ENCODE data around the gene MT1B. TPM values are rescaled to one million over a fixed set of nuclear protein-coding genes. Genes with fewer than 3 reads are reported as not detected.

MT1B gene
- polyA plus RNA-seq, 1 donor from 2014 or later = not detected

- Histone ChIP-seq H3K9me2 (ENCODE audit: insufficient read depth, low read length) (no peaks in the 10 kb centered on the region), H3K4me2 (ENCODE audit: low read length) (no peak overlapping the region), H3K27me3 (ENCODE audit: insufficient read depth, low read depth, low read length) (peaks cover 94% of the 10 kb centered on the region), H3F3A (ENCODE audit: insufficient read depth, low read length, poor library complexity, severe bottlenecking) (no peaks in the 10 kb centered on the region), H4K20me1 (ENCODE audit: insufficient read depth) (no peaks in the 10 kb centered on the region), H3K36me3 (ENCODE audit: insufficient read depth, low read length) (no peaks in the 10 kb centered on the region), H3K9ac (ENCODE audit: low read length) (no peak overlapping the region), H3K4me3 (ENCODE audit: low read length) (no peak overlapping the region), H3K27ac (ENCODE audit: low read length) (no peak overlapping the region), H3K9me3 (ENCODE audit: low read length) (no peaks in the 10 kb centered on the region), H2AFZ (ENCODE audit: low read depth, low read length) (no peak overlapping the region), H3K79me2 (replicated peaks; ENCODE audit: insufficient read depth, low read length) (no peaks in the 10 kb centered on the region)
- TF ChIP-seq RAD21 (conservative IDR thresholded peaks at IDR 0.05) (no peak), CTCF (IDR thresholded peaks at IDR 0.05; ENCODE audit: poor library complexity, severe bottlenecking) (no peak), EP300 (conservative IDR thresholded peaks at IDR 0.05; ENCODE audit: poor library complexity, severe bottlenecking) (no peak), EZH2 (IDR thresholded peaks at IDR 0.05; ENCODE audit: borderline replicate concordance, insufficient read depth, low read length, poor library complexity, severe bottlenecking) (no peak), REST (IDR thresholded peaks at IDR 0.05; ENCODE audit: borderline replicate concordance) (no peak), POLR2AphosphoS5 (IDR thresholded peaks at IDR 0.05) (no peak), TAF1 (IDR thresholded peaks at IDR 0.05; ENCODE audit: low read depth) (no peak)
These were observed 23.0 kb upstream of the MT1B start for GRCh38 chr16:56628486-56629350.

- TF ChIP-seq TAF1 (IDR thresholded peaks at IDR 0.05; ENCODE audit: low read depth) = no peak
- no peak for TF ChIP-seq CTCF (IDR thresholded peaks at IDR 0.05; ENCODE audit: poor library complexity, severe bottlenecking)
- no peak for TF ChIP-seq EP300 (conservative IDR thresholded peaks at IDR 0.05; ENCODE audit: poor library complexity, severe bottlenecking)
- TF ChIP-seq POLR2AphosphoS5 (IDR thresholded peaks at IDR 0.05) = no peak
- no peak for TF ChIP-seq RAD21 (conservative IDR thresholded peaks at IDR 0.05)
- TF ChIP-seq MXI1 (conservative IDR thresholded peaks at IDR 0.05; ENCODE audit: poor library complexity, severe bottlenecking) = no peak
- no peak for TF ChIP-seq SMC3 (conservative IDR thresholded peaks at IDR 0.05; ENCODE audit: poor library complexity)
- TF ChIP-seq REST (IDR thresholded peaks at IDR 0.05; ENCODE audit: borderline replicate concordance) = no peak
- no peak for TF ChIP-seq EZH2 (IDR thresholded peaks at IDR 0.05; ENCODE audit: borderline replicate concordance, insufficient read depth, low read length, poor library complexity, severe bottlenecking)
- H2AFZ ChIP-seq (ENCODE audit: low read depth, low read length) = no peak overlapping the region
- H3K36me3 ChIP-seq (ENCODE audit: insufficient read depth, low read length) = no peaks in the 10 kb centered on the region
- no peak overlapping the region for H3K4me2 ChIP-seq (ENCODE audit: low read length)
- H3K27ac ChIP-seq (ENCODE audit: low read length) = no peak overlapping the region
- H3K9me2 ChIP-seq (ENCODE audit: insufficient read depth, low read length) = no peaks in the 10 kb centered on the region
- no peaks in the 10 kb centered on the region for H3F3A ChIP-seq (ENCODE audit: insufficient read depth, low read length, poor library complexity, severe bottlenecking)
- no peaks in the 10 kb centered on the region for H3K79me2 ChIP-seq (replicated peaks; ENCODE audit: insufficient read depth, low read length)
- H3K9ac ChIP-seq (ENCODE audit: low read length) = no peak overlapping the region
- H4K20me1 ChIP-seq (ENCODE audit: insufficient read depth) = no peaks in the 10 kb centered on the region
- no peaks in the 10 kb centered on the region for H3K9me3 ChIP-seq (ENCODE audit: low read length)
- peaks cover 96% of the 10 kb centered on the region for H3K27me3 ChIP-seq (ENCODE audit: insufficient read depth, low read depth, low read length)
- no peak overlapping the region for H3K4me3 ChIP-seq (ENCODE audit: low read length)
These were observed 22.2 kb upstream of the MT1B start for GRCh38 chr16:56629531-56629930.
